HPDE6-E6E7 (cell line): ENCODE data around the gene CTNNA2.

Source experiments
- DNase-seq: peaks from one replicate; pipeline ENCODE4 v3.0.0; 2011; ENCODE audit warnings: missing footprints; ENCODE audit errors: extremely low spot score

Gene CTNNA2

DNA sequence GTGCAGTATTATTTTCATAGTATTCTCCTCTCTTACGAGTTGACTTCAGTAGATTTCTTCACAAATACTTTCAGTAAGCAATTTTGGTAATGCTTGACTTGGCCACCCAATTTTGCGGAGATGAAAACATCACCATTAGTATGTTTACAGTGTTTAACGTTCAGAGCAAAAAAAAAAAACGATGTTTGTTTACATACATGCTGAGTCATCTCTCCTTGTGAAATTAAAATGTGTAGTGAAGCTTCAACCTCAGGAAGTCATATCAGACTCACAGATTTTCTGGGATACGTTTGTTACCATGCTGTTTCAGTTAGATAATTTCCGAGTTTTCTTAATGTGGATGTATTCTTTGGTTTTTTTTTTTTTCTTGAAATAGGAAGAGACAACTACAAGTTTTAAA, 100.1 kb downstream of the CTNNA2 start:
- DNase-seq: no peak

DNA sequence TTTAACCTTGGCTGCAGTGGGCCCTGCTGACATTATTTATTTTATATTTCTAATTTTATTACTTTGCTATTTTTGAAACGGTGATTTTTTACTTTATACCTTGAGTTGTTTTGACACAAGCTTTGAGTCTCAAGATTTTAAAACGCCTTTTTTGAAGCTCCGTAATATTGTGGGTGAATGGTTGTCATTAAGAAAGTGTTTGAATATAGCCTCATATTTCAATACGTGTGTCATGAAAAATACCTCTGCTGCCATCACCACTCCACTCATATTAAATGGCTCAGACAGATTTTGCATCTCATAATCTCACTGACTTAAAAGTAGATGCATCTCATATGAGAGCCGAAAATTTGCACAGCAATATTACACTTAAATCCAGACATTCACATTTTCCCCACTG, 106.6 kb downstream of the CTNNA2 start:
- DNase-seq: no peak

DNA sequence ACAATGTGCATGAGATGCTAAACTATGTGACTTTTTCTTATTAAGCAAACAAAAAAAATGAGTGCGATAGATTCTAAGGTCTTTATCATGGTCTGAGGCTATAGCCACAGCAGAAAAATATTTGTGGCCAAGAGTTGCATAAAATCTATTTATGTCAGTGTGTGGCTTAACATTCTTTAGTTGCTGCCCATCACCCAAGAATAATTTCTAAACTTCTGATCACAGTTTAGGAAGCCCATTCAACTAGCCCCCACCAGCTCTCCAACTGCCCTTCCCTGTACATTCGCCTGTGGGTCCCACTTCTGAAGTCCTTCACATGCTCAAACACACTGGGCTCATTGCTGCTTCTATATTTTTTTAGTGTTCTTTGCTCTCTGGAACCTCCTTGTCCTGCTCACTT, 107.1 kb downstream of the CTNNA2 start:
- no peak for DNase-seq

DNA sequence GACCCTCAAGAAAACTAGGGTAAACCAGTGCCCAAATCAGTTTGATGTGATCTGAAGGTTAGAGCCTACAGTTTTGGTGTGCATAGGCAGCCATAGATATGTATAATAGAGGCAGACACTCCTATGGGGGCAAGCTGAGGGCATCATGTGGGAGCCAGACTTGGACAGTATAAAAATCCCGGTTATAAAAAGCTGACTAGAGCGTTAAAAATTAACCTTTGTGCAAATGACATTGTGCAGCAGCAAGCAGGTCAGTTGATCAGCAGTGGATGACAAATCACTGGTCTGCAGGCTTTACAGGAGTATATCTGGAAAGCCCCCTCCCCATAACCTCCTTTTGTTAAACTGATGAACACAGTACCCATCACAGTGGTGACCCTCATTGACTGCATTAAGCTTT, 107.8 kb downstream of the CTNNA2 start:
- no peak for DNase-seq

DNA sequence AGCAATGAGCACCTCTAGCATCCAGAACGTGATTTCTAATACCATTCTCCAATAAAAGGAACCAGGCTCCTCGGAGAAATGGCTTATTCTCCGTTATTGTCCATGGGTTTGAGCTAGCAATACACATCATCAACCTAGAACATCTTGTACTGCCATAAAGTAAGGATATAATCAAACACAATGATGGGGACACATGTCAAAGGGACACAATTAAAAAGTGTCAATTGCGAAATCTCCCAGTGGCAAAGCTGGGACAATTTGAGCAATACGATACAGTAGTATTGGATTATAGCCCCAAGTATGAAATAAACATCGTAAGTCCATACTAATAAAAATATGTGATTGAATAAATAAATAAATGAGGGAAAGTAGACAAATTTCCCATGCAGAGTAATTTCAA, 108.4 kb downstream of the CTNNA2 start:
- no peak for DNase-seq

DNA sequence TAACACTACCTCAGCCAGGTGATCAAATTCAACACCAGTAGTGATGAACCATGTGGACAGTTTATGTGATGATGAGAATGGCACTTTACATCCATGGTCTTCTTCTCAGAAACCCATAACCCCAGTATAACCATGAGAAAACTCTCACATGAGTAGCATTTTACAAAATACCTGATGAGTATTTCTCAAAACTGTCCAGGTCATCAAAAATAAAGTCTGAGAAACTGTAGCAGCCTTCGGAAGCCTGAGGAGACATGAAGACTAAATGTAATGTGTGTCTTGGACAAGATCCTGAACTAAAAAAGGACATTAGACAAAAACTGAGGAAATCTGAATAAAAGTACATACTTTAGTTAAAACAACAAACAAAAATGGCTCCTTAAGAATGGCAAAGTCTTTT, 108.9 kb downstream of the CTNNA2 start:
- no peak for DNase-seq

DNA sequence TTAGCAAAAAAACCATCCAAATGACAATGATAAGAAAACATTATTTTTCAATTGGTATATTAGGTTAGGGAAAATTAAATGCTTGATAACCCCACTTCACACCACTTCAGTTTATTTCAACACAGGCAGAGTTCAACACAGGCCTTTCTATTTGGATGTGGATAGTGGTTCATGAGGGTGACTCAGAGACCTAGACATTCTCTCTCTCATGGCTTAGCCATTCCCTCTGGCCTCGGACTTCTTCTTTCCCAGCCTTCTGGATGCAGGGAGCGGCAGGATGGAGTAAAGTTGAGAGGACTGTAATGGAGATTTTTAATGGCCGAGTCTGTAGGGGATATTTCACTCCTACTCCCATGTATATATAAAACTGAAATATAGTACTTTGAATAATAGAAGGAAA, 109.7 kb downstream of the CTNNA2 start:
- DNase-seq: no peak

DNA sequence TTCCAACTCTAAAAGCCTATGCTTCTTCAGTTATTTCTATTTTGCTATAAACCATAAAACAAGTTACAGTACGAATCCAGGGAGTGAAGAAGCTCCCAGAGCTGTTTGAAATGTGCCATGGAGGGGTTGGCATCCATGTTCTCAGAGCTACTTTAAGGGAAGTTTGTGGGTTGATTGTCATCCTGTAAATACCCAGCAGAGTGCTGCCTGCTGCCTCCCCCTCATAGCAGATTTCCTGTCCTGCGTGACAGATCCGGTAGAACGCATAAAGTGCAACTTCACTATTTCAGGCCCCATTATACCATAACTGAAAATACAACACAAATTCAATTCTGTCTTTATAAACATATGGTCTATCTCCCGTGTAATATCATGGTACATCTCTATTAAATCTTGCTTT, 114.4 kb downstream of the CTNNA2 start:
- no peak for DNase-seq

DNA sequence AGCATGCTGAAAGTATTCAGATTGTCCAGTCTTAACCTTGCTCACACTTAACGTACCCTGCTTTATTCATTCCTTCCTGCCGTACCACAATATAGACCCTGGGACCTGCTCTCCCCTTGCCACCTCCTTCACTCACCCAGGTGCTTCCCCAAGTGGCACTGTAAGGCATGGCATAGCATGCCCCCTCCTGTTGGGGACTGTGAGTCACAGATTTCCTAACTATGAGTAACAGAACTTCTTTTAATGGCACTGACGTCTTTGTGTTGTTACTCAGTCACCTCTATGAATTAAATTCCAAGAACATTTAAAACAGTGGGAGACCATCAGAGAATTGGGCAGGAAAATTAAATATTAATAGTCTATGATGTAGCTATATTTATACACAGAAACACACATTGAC, 117.2 kb downstream of the CTNNA2 start:
- no peak for DNase-seq

DNA sequence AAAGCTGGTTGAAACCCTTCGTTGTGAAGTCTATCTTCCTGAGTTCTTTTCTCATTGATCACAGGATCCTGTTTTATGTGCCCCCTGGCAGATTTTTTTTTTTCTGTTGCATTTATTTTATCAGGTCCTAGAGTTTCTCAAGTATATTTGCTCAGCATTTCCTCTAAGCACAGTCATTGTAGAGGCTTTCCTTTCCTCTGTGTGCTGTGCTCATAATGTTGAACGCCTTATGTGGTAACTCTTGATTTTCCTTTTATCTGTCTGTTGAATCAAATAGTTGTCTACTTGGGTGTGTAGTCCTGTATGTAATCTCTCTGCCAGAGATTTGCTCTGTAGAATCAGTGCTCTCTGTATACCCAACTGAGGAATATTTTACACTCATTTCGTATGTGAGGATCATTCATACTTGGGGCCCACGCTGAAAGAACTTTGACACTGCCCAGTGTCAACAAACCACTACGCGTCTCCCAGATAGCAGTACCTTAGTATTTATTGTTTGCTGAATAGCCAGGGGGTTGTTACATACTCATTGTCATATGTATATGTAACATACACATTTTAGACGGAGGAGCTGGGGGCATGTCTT, 118.2 kb downstream of the CTNNA2 start:
- no peak for DNase-seq

DNA sequence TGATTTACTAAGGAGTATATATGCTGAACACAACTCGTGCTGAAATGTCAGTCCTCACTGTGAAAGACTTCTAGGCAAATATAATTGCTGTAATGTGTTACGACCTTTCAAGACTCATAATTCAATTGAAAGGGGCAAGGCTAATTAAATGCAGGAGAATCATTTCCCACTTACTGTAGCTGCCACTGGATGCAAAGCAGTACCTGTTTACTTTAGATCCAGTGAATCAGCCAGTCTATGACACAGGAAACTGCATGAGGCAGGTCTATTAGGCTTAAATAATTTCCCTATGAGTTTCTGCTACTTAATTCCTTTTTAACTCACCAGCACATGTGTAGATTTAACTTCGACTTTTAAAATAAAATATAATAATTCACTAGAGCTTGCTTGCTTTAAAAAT, 125.6 kb downstream of the CTNNA2 start:
- no peak for DNase-seq

DNA sequence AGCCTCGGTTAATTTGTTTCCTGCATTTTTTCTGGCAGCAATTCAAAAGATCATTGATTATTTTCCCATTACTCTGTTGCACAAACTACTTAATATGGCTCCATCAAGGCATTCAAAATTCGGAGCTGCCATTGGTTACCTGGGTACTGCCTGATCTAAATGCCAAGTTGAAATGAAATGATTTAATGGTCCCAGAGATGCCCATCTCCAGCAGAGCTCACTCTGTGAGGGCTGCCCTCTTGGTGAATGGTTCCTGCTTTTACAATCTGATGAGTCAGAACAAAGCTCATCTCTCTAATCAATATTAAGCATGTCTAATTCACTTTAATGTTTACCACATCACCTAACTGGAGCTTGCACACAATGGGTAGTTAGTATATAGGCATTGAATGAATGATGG, 126.1 kb downstream of the CTNNA2 start:
- no peak for DNase-seq

DNA sequence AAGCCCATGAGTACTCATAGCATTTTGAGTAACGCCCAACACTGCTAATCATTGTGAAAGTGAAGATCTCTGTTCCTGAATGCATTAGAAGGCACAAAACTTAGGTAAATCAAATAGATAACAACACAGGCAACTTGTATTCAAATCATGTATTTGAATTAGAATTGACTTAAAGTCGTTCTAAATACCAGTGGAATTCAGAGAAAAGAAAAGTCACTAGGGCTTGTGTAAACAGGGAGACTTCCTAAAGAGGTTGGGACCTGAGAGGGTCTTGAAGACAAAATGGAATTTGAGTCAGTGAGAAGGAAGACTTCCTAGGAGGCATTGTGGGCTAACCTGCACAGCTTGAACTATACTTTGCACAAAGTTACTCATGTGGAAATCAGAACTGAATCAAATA, 127.2 kb downstream of the CTNNA2 start:
- DNase-seq: no peak

DNA sequence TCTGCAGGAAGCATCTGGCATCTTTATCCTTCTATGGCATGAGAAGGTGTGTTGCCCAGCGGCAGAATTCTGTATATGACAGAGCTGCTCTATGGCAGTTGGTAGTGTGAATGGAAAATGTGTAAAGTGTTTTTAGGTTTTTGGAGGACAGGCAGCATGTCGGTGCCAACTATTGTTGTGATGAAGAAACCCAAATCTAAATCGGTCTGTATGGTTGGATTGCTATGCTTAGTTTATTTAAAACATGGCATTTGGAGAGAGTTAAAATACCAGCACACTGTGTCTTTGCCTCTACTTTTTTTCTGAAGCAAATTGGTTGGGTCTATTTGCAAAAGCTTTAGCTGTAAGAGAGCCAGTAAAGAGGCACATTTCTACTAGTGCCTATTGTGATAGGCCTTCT, 136.7 kb downstream of the CTNNA2 start:
- no peak for DNase-seq

DNA sequence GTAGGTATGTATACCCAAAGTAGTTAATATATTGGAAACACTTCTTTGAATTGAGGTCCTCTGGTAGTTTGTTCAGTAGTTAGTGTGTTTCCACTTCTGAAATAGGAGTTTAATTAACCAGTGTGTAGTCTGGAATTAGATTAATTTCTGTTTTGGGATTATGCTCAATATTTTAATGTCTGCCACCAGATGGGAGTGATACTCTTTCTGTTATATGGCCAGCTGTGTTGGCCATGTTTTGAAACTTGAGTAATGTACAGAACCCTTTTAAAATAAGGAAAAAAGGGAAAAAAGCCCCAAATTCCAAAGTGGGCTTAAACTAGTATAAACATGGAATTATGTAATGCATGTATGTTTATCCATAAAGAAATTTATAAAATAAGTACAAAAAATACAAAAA, 147.7 kb downstream of the CTNNA2 start:
- DNase-seq: no peak

DNA sequence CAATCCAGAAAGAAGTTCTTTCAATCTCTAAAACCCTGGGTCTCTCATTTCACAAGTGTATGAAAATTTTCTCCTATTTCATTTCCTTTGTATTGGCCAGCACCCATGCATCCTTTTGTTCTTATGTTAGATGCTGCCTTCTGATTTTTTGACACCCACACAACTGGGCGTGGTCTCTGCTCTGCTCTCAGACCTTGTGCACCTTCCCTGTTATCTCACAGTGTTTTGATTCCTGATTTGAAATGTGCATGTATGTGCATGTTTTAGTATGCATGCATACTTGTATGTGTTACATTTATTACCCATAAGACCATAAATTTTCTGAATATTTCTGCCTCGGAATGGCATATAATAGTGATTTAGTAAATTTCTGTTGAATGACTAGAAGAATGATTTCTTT, 152.2 kb downstream of the CTNNA2 start:
- no peak for DNase-seq

DNA sequence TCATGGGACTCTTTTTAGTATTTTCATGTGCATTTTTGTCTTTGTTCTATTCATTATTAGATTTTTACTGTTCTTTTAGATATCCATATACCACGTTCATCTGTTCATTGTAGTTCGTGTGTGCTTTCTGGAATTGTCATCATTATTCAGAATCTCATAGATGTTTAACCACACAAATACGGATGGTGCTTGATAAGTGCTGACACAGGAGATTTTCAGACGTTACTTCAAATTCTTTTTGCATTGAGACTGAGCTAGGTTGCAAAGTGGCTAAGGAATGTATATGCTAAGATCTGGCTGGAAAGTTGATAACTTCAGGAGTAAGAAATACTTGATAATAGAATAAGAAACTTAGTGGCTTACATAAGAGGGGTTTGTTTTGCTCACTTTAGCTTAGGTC, 153.6 kb downstream of the CTNNA2 start:
- no peak for DNase-seq

DNA sequence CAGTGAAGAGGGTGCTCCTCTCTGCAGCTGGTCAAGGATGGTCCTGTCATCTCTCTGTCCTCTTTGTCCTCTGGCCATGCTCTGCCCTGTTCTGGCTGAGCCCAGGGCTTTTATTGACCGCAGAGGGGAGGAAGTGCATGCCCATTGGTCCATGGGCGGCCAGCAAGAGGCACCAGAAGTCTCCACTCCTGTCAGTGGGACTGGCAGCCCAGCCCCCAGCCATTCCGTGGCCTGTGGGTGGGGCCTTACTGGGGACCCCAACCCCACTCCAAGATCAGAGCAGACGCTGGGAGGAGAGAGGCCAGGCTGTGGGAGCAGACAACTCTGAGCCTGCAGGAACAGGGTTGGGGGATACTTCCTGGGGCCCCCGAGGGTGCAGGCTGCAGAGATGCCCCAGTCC, 156.9 kb downstream of the CTNNA2 start:
- no peak for DNase-seq

DNA sequence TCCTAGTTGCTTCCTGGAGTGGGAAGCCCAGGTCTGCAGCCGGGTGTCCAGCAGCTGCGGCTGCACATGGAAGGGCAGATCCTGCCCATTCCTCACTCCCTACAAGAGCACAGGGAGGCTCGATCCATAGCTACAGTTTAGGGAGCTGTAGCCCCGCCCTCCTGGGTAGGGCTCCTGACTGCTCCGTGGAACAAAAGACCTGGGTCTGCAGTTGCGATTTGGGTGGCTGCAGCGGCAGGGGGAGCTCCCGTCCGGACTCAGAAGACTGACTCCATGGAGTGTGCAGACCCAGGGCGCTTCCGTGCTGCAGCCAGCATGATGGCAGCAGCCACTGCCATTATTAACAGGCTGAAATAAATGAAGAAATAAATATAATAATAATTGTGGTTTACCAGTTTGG, 157.3 kb downstream of the CTNNA2 start:
- DNase-seq: no peak

DNA sequence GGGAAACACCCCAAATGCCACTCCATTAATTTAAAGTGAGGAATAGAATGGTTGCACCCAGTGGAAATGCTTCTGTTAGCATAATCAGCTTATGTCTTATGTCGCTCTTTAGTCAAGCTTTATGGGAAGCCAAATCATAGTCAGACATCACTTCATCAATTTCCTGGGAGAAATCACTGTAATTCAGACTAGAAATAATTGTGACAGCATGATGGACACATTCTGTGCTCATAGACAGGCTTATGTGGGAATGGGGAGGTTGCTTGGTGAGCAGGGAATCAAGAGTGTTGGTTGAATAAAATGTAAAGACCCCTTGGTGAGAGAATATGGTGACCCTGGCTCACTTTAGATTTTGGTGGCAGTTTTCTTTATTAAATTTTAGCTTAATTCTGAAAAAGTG, 174.0 kb downstream of the CTNNA2 start:
- DNase-seq: no peak

DNA sequence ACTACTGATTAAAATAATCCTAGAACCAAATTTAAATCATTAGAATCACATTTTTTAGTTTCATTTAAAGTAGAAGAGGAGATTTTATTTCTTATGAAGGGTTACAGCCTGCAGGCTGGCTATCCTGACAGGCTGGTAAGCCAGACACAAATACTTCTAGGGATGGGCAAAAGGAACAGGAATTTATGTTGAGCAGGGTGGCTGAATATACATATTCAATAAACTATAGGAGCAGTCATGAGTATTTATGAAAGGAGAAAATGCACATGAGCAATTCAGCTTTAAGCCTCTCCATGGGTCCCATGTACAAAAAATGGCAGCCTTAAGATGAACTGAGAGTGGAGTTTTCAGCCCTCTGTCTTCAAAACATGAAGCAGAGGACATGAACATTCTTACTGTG, 182.4 kb downstream of the CTNNA2 start:
- no peak for DNase-seq

DNA sequence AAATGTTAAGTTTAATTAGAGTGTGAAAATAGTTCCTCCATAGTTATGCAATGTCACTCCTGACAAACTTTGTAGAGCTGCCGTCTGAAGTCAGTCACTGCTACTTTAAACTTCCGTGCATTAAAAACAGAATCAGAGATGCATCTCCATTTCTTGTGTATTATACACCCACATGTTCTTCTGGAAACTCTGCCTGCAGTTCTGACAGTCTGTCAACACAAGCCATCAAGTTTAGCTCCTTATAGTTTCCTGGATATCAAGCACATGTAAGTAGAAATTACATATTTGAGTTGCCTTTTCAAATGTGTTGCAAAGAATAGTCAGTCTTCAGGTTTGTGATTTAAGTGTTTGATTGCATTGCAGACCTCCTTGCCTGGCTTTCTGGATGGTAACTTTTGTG, 184.3 kb downstream of the CTNNA2 start:
- no peak for DNase-seq

DNA sequence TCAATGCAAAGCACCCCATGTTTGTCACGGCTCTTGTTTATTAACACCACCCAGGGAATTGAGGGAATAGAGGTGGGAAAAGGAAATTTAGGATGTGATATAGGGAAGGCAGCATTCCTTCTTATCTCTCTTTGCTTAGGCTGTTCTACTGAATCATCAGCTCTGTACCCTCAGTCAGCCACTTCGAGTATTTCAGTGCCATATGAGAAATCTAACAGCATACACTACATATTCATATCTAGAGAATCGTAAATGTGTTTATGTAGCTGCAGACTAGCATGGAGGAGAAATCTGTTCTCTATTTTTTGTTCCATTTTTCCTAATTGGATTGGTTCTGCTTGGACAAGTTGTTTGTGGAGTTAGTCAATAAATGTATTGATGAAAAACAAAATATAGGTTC, 187.8 kb downstream of the CTNNA2 start:
- no peak for DNase-seq

DNA sequence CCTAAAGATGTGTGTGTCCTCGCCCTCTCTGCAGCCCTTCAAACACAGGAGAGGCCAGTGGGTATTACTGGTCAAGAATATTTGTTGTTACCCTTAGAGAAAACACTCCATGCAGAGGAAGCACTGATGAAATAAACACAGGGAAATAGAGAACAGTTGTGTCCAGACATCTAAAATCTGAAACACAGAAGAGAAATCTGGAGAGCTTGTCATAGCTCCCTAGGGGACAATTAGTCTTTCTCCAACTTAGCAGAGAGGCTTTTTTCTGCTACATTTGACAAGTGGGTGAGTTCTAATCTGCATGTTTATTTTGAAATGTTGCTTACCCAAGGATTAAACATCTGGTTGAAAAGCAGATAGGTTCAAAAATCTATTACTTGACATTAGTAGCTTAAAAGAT, 190.1 kb downstream of the CTNNA2 start:
- DNase-seq: no peak

DNA sequence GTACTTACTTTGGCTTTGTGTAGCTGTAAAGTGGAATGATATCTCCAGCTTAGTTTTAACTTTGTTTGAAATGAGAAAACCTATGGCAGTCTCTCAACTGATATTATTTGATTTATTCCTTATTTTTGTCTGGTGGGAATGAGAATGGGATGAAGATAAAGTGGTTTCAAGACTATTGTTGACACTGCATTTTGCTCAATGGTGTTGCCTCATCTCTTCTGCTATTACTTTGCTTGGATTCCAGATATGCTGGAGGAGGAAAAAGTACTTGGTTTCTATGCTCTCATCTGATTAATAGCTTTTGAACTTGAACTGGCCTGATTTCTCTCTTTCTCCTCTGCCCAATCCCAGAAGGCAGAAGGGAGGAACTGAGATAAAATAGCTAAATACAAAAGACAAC, 198.2 kb downstream of the CTNNA2 start:
- DNase-seq: no peak
